PC-9 (cell line): ENCODE measurements around the gene NCK2. TPM values are rescaled to one million over a fixed set of nuclear protein-coding genes. Genes with fewer than 3 reads are reported as not detected.

Experiments
- BruUV-seq: library from RNA; stranded (reverse); fragments of 400-500 nt; replicated peaks from 2 replicates; lab custom pipeline; 2021; lab: Mats Ljungman, UMichigan
- CTCF ChIA-PET: fragments of 300-600 bp; sonication (Branson Sonifier 250); formaldehyde crosslinking; loops from one replicate; lab custom pipeline; 2022; ENCODE audit warnings: antibody characterized with exemption; lab: Charles Lee
- POLR2A ChIA-PET: fragments of 300-600 bp; sonication (Branson Sonifier 250); formaldehyde crosslinking; loops from one replicate; lab custom pipeline; 2022; ENCODE audit warnings: antibody characterized with exemption; ENCODE audit not compliant: unreplicated experiment; lab: Charles Lee
- DNase-seq, 2 experiments: peaks; one replicate each; pipeline versions ENCODE4 v3.0.0 to v3.0.0-alpha.2; 2015 to 2022; ENCODE audit warnings: mixed read lengths in 1 of 2
- H2AFZ ChIP-seq: fragments of 200-600 bp; sonication (generic); 2 replicates; pipeline ENCODE4 v1.8.1; 2017; ENCODE audit warnings: antibody characterized with exemption
- H3F3A ChIP-seq: fragments of 200-600 bp; sonication (generic); 2 replicates; pipeline ENCODE4 v1.8.1; 2017; ENCODE audit warnings: antibody characterized with exemption, mild to moderate bottlenecking, low read depth; ENCODE audit not compliant: insufficient read depth
- H3K27ac ChIP-seq: fragments of 200-600 bp; sonication (generic); 2 replicates; pipeline ENCODE4 v1.6.1; 2016; ENCODE audit warnings: mixed run types
- H3K27me3 ChIP-seq: fragments of 200-600 bp; sonication (generic); 2 replicates; pipeline ENCODE4 v1.6.1; 2016; ENCODE audit warnings: low read depth, mixed run types; ENCODE audit not compliant: insufficient read depth
- H3K36me3 ChIP-seq: fragments of 200-600 bp; sonication (generic); 2 replicates; pipeline ENCODE4 v1.6.1; 2016; ENCODE audit warnings: low read depth, mixed run types
- H3K4me1 ChIP-seq: fragments of 200-600 bp; sonication (generic); replicated peaks from 2 replicates; pipeline ENCODE4 v1.6.1; 2016; ENCODE audit warnings: mixed run types; ENCODE audit not compliant: insufficient read depth
- H3K4me2 ChIP-seq: fragments of 200-600 bp; sonication (generic); 2 replicates; pipeline ENCODE4 v1.6.1; 2017; ENCODE audit warnings: mixed run types
- H3K4me3 ChIP-seq: fragments of 200-600 bp; sonication (generic); 2 replicates; pipeline ENCODE4 v1.6.1; 2016; ENCODE audit warnings: mixed run types
- H3K79me2 ChIP-seq: fragments of 200-600 bp; sonication (generic); 2 replicates; pipeline ENCODE4 v1.6.1; 2017; ENCODE audit warnings: low read depth, mixed run types
- H3K9me2 ChIP-seq: fragments of 200-600 bp; sonication (generic); 2 replicates; pipeline ENCODE4 v1.8.1; 2017; ENCODE audit warnings: mild to moderate bottlenecking; ENCODE audit not compliant: insufficient read depth
- H3K9me3 ChIP-seq: fragments of 200-600 bp; sonication (generic); 2 replicates; pipeline ENCODE4 v1.8.1; 2016; ENCODE audit warnings: low read depth; ENCODE audit not compliant: insufficient read depth
- H4K20me1 ChIP-seq: fragments of 200-600 bp; sonication (generic); 2 replicates; pipeline ENCODE4 v1.8.1; 2017; ENCODE audit not compliant: insufficient read depth
- CTCF ChIP-seq: fragments of 200-600 bp; sonication (generic); conservative IDR thresholded peaks from 2 replicates; pipeline ENCODE4 v1.6.1; 2017; ENCODE audit warnings: mixed run types, antibody characterized with exemption, mild to moderate bottlenecking, moderate library complexity
- EZH2 ChIP-seq: fragments of 200-600 bp; sonication (generic); IDR thresholded peaks from 2 replicates; pipeline ENCODE4 v1.8.0; 2017; ENCODE audit warnings: antibody characterized with exemption, low read depth
- intact Hi-C: fragments of 100-400 bp; cut with micrococcal nuclease; formaldehyde crosslinking; loops from one replicate; pipeline ENCODE4 v1.10.0; 2022; ENCODE audit not compliant: unreplicated experiment
- total RNA-seq: library from RNA; stranded (reverse); gene quantifications from 2 replicates; pipeline ENCODE4 v1.2.3, GENCODE V29; 2021

The NCK2 gene
- total RNA-seq, 1 experiment from 2014 or later, result 26.0 TPM

GRCh38 chr2:105808423-105809096, 63.8 kb downstream of the NCK2 start:
- H3K4me3 ChIP-seq, result no peak overlapping the region
- POLR2A ChIA-PET, result no interaction called here
- no peak overlapping the region for H2AFZ ChIP-seq
- CTCF ChIA-PET, result interaction anchor here (0.6 kb wide), 1 partner anchor 35 kb away, joined by 12 read pairs; no protein-coding TSS in a partner anchor
- H3K79me2 ChIP-seq, result no peaks in the 10 kb centered on the region
- no peaks in the 10 kb centered on the region for H3K4me1 ChIP-seq
- no peaks in the 10 kb centered on the region for H3K36me3 ChIP-seq
- DNase-seq, result no peak
- no peaks in the 10 kb centered on the region for H3K9me3 ChIP-seq
- TF ChIP-seq EZH2 (no peak), CTCF (no peak)
- H3K27ac ChIP-seq, result no peak overlapping the region
- no peaks in the 10 kb centered on the region for H3K9me2 ChIP-seq
- no TSS peak for BruUV-seq
- H3K4me2 ChIP-seq, result no peak overlapping the region
- no peaks in the 10 kb centered on the region for H3K27me3 ChIP-seq
- no peaks in the 10 kb centered on the region for H3F3A ChIP-seq
- H4K20me1 ChIP-seq, result 0 out of 2 replicates have a peak, but pooled peaks cover 1% of the 10 kb centered on the region
- intact Hi-C loops, result no loop called here

GRCh38 chr2:105809097-105809473, 64.4 kb downstream of the NCK2 start:
- H3K27me3 ChIP-seq, result no peaks in the 10 kb centered on the region
- H3K9me3 ChIP-seq, result no peaks in the 10 kb centered on the region
- no peak overlapping the region for H3K4me2 ChIP-seq
- no peaks in the 10 kb centered on the region for H3K36me3 ChIP-seq
- POLR2A ChIA-PET, result no interaction called here
- H3K9me2 ChIP-seq, result no peaks in the 10 kb centered on the region
- BruUV-seq, result no TSS peak
- no peak for TF ChIP-seq CTCF
- TF ChIP-seq EZH2, result no peak
- intact Hi-C loops, result no loop called here
- no peaks in the 10 kb centered on the region for H3K4me1 ChIP-seq
- no peaks in the 10 kb centered on the region for H3K79me2 ChIP-seq
- CTCF ChIA-PET, result interaction anchor here (0.6 kb wide), 1 partner anchor 35 kb away, joined by 12 read pairs; no protein-coding TSS in a partner anchor
- H2AFZ ChIP-seq, result no peak overlapping the region
- no peak for DNase-seq
- no peaks in the 10 kb centered on the region for H4K20me1 ChIP-seq
- H3F3A ChIP-seq, result no peaks in the 10 kb centered on the region
- H3K4me3 ChIP-seq, result no peak overlapping the region
- no peak overlapping the region for H3K27ac ChIP-seq

GRCh38 chr2:105809723-105810122, 65.0 kb downstream of the NCK2 start:
- no peaks in the 10 kb centered on the region for H3K9me3 ChIP-seq
- H3K27ac ChIP-seq, result no peak overlapping the region
- no peaks in the 10 kb centered on the region for H3F3A ChIP-seq
- no peak overlapping the region for H3K4me2 ChIP-seq
- no TSS peak for BruUV-seq
- H3K36me3 ChIP-seq, result no peaks in the 10 kb centered on the region
- POLR2A ChIA-PET, result no interaction called here
- no peak overlapping the region for H3K4me3 ChIP-seq
- CTCF ChIA-PET, result no interaction called here
- TF ChIP-seq EZH2 (no peak), CTCF (no peak)
- H4K20me1 ChIP-seq, result no peaks in the 10 kb centered on the region
- DNase-seq, result no peak
- no peak overlapping the region for H2AFZ ChIP-seq
- no peaks in the 10 kb centered on the region for H3K27me3 ChIP-seq
- no peaks in the 10 kb centered on the region for H3K79me2 ChIP-seq
- H3K9me2 ChIP-seq, result no peaks in the 10 kb centered on the region
- intact Hi-C loops, result no loop called here
- no peaks in the 10 kb centered on the region for H3K4me1 ChIP-seq
